ENCODE data around the gene COA4.

COA4 gene

GRCh38 chr11:73862986-73863385 lies 13.7 kb downstream of the COA4 start:
- no peak for DNase-seq

- no peak for DNase-seq
Observed at GRCh38 chr11:73860202-73860601, 16.4 kb downstream of the COA4 start.

- no peak for DNase-seq
Observed at GRCh38 chr11:73859671-73860070, 17.0 kb downstream of the COA4 start.

GRCh38 chr11:73856031-73856567 lies 20.5 kb downstream of the COA4 start:
- no peak for DNase-seq

- no peak for DNase-seq
Observed at GRCh38 chr11:73854680-73855079, 22.0 kb downstream of the COA4 start.

- no peak for DNase-seq
Observed at GRCh38 chr11:73852049-73852448, 24.6 kb downstream of the COA4 start.

- no peak for DNase-seq
Observed at GRCh38 chr11:73851046-73851764, 25.4 kb downstream of the COA4 start.

- no peak for DNase-seq
Observed at GRCh38 chr11:73839123-73839457, 37.6 kb downstream of the COA4 start.

- DNase-seq = no peak
Observed at GRCh38 chr11:73838443-73839122, 38.1 kb downstream of the COA4 start.

- DNase-seq = no peak
Observed at GRCh38 chr11:73833067-73833466, 43.6 kb downstream of the COA4 start.

GRCh38 chr11:73830261-73830660 lies 46.4 kb downstream of the COA4 start:
- DNase-seq = no peak

Data from NCI-H2171 treated with DMSO at 0.1 percent for 48 hours (cell line).